SK-N-MC (cell line): ENCODE measurements around the gene GCK.

Experiments
- DNase-seq: peaks from one replicate; pipeline ENCODE4 v3.0.0-alpha.2; 2011; ENCODE audit warnings: low read depth, low spot score
- H3K27ac ChIP-seq: fragments of 200-600 bp; sonication (generic); 2 replicates; pipeline ENCODE4 v1.5.1; 2016; ENCODE audit warnings: mixed run types
- H3K36me3 ChIP-seq: fragments of 200-600 bp; sonication (generic); 2 replicates; pipeline ENCODE4 v1.6.1; 2017; ENCODE audit warnings: antibody characterized with exemption, low read length, mixed read lengths; ENCODE audit not compliant: insufficient read depth
- H3K4me3 ChIP-seq: fragments of 200-600 bp; sonication (generic); 2 replicates; pipeline ENCODE4 v1.5.1; 2016
- H3K9ac ChIP-seq: fragments of 200-600 bp; sonication (generic); 2 replicates; pipeline ENCODE4 v1.8.0; 2017; ENCODE audit warnings: mixed run types, mixed read lengths; ENCODE audit not compliant: insufficient read length
- H3K9me3 ChIP-seq: fragments of 200-600 bp; sonication (generic); 2 replicates; pipeline ENCODE4 v1.6.1; 2017; ENCODE audit warnings: low read depth, mild to moderate bottlenecking, antibody characterized with exemption, low read length, moderate library complexity, mixed read lengths
- EZH2 ChIP-seq: fragments of 200-600 bp; sonication (generic); IDR thresholded peaks from one replicate; pipeline ENCODE4 v1.6.1; 2017; ENCODE audit warnings: antibody characterized with exemption
- FOXP2 ChIP-seq: optimal IDR thresholded peaks from 2 replicates; pipeline ENCODE3; 2011; ENCODE audit warnings: mild to moderate bottlenecking, moderate library complexity; ENCODE audit not compliant: insufficient read depth; ENCODE audit errors: extremely low read length, control extremely low read depth
- POLR2AphosphoS5 ChIP-seq: IDR thresholded peaks from 2 replicates; pipeline ENCODE4 v1.6.1; 2012; ENCODE audit warnings: mild to moderate bottlenecking, low read depth, low read length, borderline replicate concordance

The GCK gene

GRCh38 chr7:44110719-44111635 lies 78.3 kb downstream of the GCK start:
- Histone ChIP-seq H3K9ac (no peak overlapping the region), H3K27ac (no peak overlapping the region), H3K36me3 (peaks cover 20% of the 10 kb centered on the region; the same call in 1 of the 2 replicates), H3K4me3 (no peak overlapping the region), H3K9me3 (no peaks in the 10 kb centered on the region)
- TF ChIP-seq EZH2 (no peak), POLR2AphosphoS5 (no peak)
- DNase-seq, result no peak

- no peak for DNase-seq
- no peaks in the 10 kb centered on the region for H3K9me3 ChIP-seq
- peaks cover 15% of the 10 kb centered on the region; the same call in 1 of the 2 replicates for H3K36me3 ChIP-seq
- no peak overlapping the region for H3K27ac ChIP-seq
- no peak for TF ChIP-seq POLR2AphosphoS5
- no peak for TF ChIP-seq EZH2
- TF ChIP-seq FOXP2, result no peak
- no peak overlapping the region for H3K9ac ChIP-seq
- no peak overlapping the region for H3K4me3 ChIP-seq
These were observed 79.2 kb downstream of the GCK start for GRCh38 chr7:44109991-44110390.

GRCh38 chr7:44108768-44109750 lies 80.2 kb downstream of the GCK start:
- TF ChIP-seq POLR2AphosphoS5 (no peak), FOXP2 (no peak), EZH2 (no peak)
- no peak for DNase-seq

GRCh38 chr7:44107961-44108767 lies 81.1 kb downstream of the GCK start:
- Histone ChIP-seq H3K4me3 (no peak overlapping the region), H3K9me3 (no peaks in the 10 kb centered on the region), H3K36me3 (peaks cover 6% of the 10 kb centered on the region; the same call in 1 of the 2 replicates), H3K9ac (no peak overlapping the region), H3K27ac (no peak overlapping the region)
- DNase-seq, result no peak
- TF ChIP-seq POLR2AphosphoS5, result no peak
- no peak for TF ChIP-seq FOXP2
- TF ChIP-seq EZH2, result no peak

More at GRCh38 chr7:44108768-44109750, 80.2 kb downstream of the GCK start:
- Histone ChIP-seq H3K36me3 (peaks cover 6% of the 10 kb centered on the region; the same call in 1 of the 2 replicates), H3K27ac (no peak overlapping the region), H3K9ac (no peak overlapping the region), H3K9me3 (no peaks in the 10 kb centered on the region), H3K4me3 (no peak overlapping the region)

- DNase-seq, result no peak
- Histone ChIP-seq H3K9ac (no peak overlapping the region), H3K4me3 (no peak overlapping the region), H3K9me3 (no peaks in the 10 kb centered on the region), H3K27ac (no peak overlapping the region), H3K36me3 (no peaks in the 10 kb centered on the region)
- TF ChIP-seq POLR2AphosphoS5, result no peak
- no peak for TF ChIP-seq EZH2
- TF ChIP-seq FOXP2, result no peak
These were observed 81.9 kb downstream of the GCK start for GRCh38 chr7:44107116-44107960.

GRCh38 chr7:44106311-44107065 lies 82.8 kb downstream of the GCK start:
- H3K27ac ChIP-seq, result no peak overlapping the region
- TF ChIP-seq FOXP2, result no peak
- TF ChIP-seq POLR2AphosphoS5, result no peak
- no peak for TF ChIP-seq EZH2
- H3K36me3 ChIP-seq, result no peaks in the 10 kb centered on the region
- no peak for DNase-seq
- no peak overlapping the region for H3K4me3 ChIP-seq
- H3K9me3 ChIP-seq, result no peaks in the 10 kb centered on the region
- no peak overlapping the region for H3K9ac ChIP-seq
